Measurements from ENCODE around the gene FBXL17. TPM values are rescaled to one million over a fixed set of nuclear protein-coding genes. Genes with fewer than 3 reads are reported as not detected.

Gene FBXL17
- total and polyA plus RNA-seq, 2 of the 13 experiments (the other 11 are each of a cell fraction or from before 2014, with no cell fraction given) = 3.0 to 7.9 TPM

DNA sequence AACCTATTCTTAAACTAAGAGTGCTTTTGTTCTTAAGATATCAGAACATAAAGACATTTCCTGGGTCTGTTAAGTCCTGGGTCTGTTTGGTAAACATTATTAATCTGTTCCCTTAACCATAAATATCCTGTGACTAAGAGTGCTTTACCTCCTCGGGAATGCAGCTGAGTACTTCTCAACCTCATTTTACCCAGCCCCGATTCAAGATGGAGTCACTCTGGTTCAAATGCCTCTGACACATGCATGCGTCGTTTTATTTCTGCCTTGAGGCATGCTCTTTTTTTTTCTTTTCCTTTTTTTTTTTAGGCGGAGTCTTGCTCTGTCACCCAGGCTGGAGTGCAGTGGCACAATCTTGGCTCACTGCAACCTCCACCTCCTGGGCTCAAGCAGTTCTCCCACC is 39.8 kb upstream of the FBXL17 start:
- Histone ChIP-seq H3K4me2 (ENCODE audit: low read depth, low read length) (no peak overlapping the region), H3K9ac (ENCODE audit: insufficient read depth, low read depth, low read length) (no peak overlapping the region), H3K9me3 (ENCODE audit: low read length) (no peaks in the 10 kb centered on the region), H3K27ac (ENCODE audit: extremely low read length, insufficient read depth, low read length) (no peak overlapping the region), H3K36me3 (replicated peaks in 1 of 2; ENCODE audit: control insufficient read depth in 1 of 2, insufficient read depth in 2 of 2, low read length in 2 of 2) (no peaks in the 10 kb centered on the region), H3K4me1 (ENCODE audit: insufficient read depth, low read length) (no peaks in the 10 kb centered on the region), H4K20me1 (ENCODE audit: insufficient read depth, low read length) (no peaks in the 10 kb centered on the region), H2AFZ (ENCODE audit: low read length) (no peak overlapping the region), H3K27me3 (ENCODE audit: control insufficient read depth in 1 of 2, insufficient read depth in 2 of 2, low read length in 2 of 2) (0 out of 5 replicates have a peak, but pooled peaks cover 0 to 4% of the 10 kb centered on the region in 2 experiments), H3K4me3 (replicated peaks in 1 of 3; ENCODE audit: insufficient read depth in 1 of 3, low read depth in 2 of 3, low read length in 3 of 3) (no peak overlapping the region), H3K79me2 (ENCODE audit: insufficient read depth, low read length) (no peaks in the 10 kb centered on the region)
- ChIA-PET CTCF (ENCODE audit: low intra/inter-chr PET ratio, low total read pairs) (no interaction called here), POLR2A (no interaction called here)
- FAIRE-seq = no peak
- TF ChIP-seq, protein P1, sequence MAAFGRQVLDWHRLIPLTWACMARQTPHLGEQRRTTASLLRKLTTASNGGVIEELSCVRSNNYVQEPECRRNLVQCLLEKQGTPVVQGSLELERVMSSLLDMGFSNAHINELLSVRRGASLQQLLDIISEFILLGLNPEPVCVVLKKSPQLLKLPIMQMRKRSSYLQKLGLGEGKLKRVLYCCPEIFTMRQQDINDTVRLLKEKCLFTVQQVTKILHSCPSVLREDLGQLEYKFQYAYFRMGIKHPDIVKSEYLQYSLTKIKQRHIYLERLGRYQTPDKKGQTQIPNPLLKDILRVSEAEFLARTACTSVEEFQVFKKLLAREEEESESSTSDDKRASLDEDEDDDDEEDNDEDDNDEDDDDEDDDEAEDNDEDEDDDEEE (CRISPR knock-in tag; IDR thresholded peaks at IDR 0.05) = no peak
- TF ChIP-seq ZNF747 (CRISPR knock-in tag; IDR thresholded peaks at IDR 0.05; ENCODE audit: borderline replicate concordance) = no peak
- TF ChIP-seq, protein P2, sequence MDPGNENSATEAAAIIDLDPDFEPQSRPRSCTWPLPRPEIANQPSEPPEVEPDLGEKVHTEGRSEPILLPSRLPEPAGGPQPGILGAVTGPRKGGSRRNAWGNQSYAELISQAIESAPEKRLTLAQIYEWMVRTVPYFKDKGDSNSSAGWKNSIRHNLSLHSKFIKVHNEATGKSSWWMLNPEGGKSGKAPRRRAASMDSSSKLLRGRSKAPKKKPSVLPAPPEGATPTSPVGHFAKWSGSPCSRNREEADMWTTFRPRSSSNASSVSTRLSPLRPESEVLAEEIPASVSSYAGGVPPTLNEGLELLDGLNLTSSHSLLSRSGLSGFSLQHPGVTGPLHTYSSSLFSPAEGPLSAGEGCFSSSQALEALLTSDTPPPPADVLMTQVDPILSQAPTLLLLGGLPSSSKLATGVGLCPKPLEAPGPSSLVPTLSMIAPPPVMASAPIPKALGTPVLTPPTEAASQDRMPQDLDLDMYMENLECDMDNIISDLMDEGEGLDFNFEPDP (CRISPR knock-in tag; conservative IDR thresholded peaks at IDR 0.05) = no peak
- no peak for TF ChIP-seq ZFP36L1 (CRISPR knock-in tag; IDR thresholded peaks at IDR 0.05)
- no peak for TF ChIP-seq SOX5 (CRISPR knock-in tag; IDR thresholded peaks at IDR 0.05; ENCODE audit: borderline replicate concordance)
- no peak for ATAC-seq
- in situ Hi-C loops (cut with HindIII; ENCODE audit: extremely low pct_ligation_motif_present, low pct_unique_long_range_greater_than_20kb) = no loop called here
- no peak for DNase-seq (ENCODE audit: low spot score)
- no TSS peak for BruUV-seq (replicated peaks)
- intact Hi-C loops (cut with micrococcal nuclease; ENCODE audit: unreplicated experiment) = no loop called here
- WGBS (ENCODE audit: low lambda C conversion rate) = 72% methylated on average over 5 of the region's 5 CpGs

DNA sequence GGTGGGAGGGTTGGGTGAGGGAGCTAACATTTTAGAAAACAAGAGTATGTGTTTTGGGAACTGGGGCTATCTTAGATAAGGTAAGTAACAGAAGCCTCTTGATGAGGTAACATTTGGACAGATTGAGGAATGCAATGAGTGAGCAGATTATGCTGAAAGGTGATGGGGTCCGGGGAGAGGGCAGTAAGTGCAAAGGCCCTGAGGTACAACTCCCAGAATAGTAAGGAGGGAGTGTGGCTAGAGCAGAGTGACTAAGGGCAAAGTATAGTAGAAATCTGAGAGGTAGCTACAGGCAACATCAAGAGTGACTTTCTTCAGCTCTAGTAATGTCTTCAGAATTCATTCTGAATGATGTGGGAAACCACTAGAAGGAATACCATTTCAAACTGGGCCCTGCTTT is 38.9 kb upstream of the FBXL17 start:
- Histone ChIP-seq H3K4me2 (ENCODE audit: low read depth, low read length) (no peak overlapping the region), H2AFZ (ENCODE audit: low read length) (no peak overlapping the region), H3K4me3 (replicated peaks in 1 of 3; ENCODE audit: insufficient read depth in 1 of 3, low read depth in 2 of 3, low read length in 3 of 3) (no peak overlapping the region), H3K9me3 (ENCODE audit: low read length) (no peaks in the 10 kb centered on the region), H3K27ac (ENCODE audit: extremely low read length, insufficient read depth, low read length) (no peak overlapping the region), H3K36me3 (replicated peaks in 1 of 2; ENCODE audit: control insufficient read depth in 1 of 2, insufficient read depth in 2 of 2, low read length in 2 of 2) (no peaks in the 10 kb centered on the region), H3K4me1 (ENCODE audit: insufficient read depth, low read length) (no peaks in the 10 kb centered on the region), H3K9ac (ENCODE audit: insufficient read depth, low read depth, low read length) (no peak overlapping the region), H3K79me2 (ENCODE audit: insufficient read depth, low read length) (no peaks in the 10 kb centered on the region), H3K27me3 (ENCODE audit: control insufficient read depth in 1 of 2, insufficient read depth in 2 of 2, low read length in 2 of 2) (0 out of 5 replicates have a peak, but pooled peaks cover 0 to 4% of the 10 kb centered on the region in 2 experiments), H4K20me1 (ENCODE audit: insufficient read depth, low read length) (no peaks in the 10 kb centered on the region)
- DNase-seq (ENCODE audit: low spot score) (no peak), ATAC-seq (no peak), FAIRE-seq (no peak)
- ChIA-PET POLR2A (no interaction called here), CTCF (ENCODE audit: low intra/inter-chr PET ratio, low total read pairs) (no interaction called here)
- intact Hi-C loops (cut with micrococcal nuclease; ENCODE audit: unreplicated experiment) (no loop called here), in situ Hi-C loops (cut with HindIII; ENCODE audit: extremely low pct_ligation_motif_present, low pct_unique_long_range_greater_than_20kb) (no loop called here)
- 6% methylated on average over 1 of the region's 1 CpG for WGBS (ENCODE audit: low lambda C conversion rate)
- BruUV-seq (replicated peaks) = no TSS peak
- TF ChIP-seq ZC3H13 (CRISPR knock-in tag; IDR thresholded peaks at IDR 0.05) (no peak), NR2F1 (CRISPR knock-in tag; IDR thresholded peaks at IDR 0.05) (no peak), ETV5 (CRISPR knock-in tag; IDR thresholded peaks at IDR 0.05; ENCODE audit: borderline replicate concordance) (no peak), MIER2 (CRISPR knock-in tag; IDR thresholded peaks at IDR 0.05) (no peak), POGZ (CRISPR knock-in tag; IDR thresholded peaks at IDR 0.05) (no peak)
- TF ChIP-seq, protein P3, sequence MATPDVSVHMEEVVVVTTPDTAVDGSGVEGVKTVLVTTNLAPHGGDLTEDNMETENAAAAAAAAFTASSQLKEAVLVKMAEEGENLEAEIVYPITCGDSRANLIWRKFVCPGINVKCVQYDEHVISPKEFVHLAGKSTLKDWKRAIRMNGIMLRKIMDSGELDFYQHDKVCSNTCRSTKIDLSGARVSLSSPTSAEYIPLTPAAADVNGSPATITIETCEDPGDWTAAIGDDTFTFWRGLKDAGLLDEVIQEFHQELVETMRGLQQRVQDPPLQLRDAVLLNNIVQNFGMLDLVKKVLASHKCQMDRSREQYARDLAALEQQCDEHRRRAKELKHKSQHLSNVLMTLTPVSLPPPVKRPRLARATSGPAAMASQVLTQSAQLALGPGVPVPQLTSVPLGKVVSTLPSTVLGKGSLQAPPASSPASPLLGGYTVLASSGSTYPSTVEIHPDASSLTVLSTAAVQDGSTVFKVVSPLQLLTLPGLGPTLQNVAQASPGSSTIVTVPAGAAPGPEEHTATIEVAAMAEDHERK (CRISPR knock-in tag; IDR thresholded peaks at IDR 0.05; ENCODE audit: low read depth) = no peak
- TF ChIP-seq, protein P4, sequence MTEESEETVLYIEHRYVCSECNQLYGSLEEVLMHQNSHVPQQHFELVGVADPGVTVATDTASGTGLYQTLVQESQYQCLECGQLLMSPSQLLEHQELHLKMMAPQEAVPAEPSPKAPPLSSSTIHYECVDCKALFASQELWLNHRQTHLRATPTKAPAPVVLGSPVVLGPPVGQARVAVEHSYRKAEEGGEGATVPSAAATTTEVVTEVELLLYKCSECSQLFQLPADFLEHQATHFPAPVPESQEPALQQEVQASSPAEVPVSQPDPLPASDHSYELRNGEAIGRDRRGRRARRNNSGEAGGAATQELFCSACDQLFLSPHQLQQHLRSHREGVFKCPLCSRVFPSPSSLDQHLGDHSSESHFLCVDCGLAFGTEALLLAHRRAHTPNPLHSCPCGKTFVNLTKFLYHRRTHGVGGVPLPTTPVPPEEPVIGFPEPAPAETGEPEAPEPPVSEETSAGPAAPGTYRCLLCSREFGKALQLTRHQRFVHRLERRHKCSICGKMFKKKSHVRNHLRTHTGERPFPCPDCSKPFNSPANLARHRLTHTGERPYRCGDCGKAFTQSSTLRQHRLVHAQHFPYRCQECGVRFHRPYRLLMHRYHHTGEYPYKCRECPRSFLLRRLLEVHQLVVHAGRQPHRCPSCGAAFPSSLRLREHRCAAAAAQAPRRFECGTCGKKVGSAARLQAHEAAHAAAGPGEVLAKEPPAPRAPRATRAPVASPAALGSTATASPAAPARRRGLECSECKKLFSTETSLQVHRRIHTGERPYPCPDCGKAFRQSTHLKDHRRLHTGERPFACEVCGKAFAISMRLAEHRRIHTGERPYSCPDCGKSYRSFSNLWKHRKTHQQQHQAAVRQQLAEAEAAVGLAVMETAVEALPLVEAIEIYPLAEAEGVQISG (CRISPR knock-in tag; IDR thresholded peaks at IDR 0.05) = no peak
